Stimulated activated CD4-positive, alpha-beta T cell treated with anti-CD3 and anti-CD28 coated beads, Interleukin-1b, Interleukin-23, amount 100 ng/mL, for 24 hours (primary cell): Measurements from ENCODE around the gene CEACAM5.

Source experiments
- DNase-seq, 4 experiments: peaks; one replicate each; pipeline ENCODE4 v3.0.0-alpha.2; 2020; ENCODE audit warnings: low read depth in 4 of 4, low spot score in 1 of 4

Gene CEACAM5

GRCh38 chr19:41708481-41708880 lies at the start of gene CEACAM5:
Gene CEACAM5, plus strand, starts transcription at chr19:41708626. Its CDS starts 106 bp downstream, at chr19:41708732.
- no peak for DNase-seq

- no peak for DNase-seq
Observed at GRCh38 chr19:41666075-41666474, 42.4 kb upstream of the CEACAM5 start.

GRCh38 chr19:41668315-41668714 lies 40.1 kb upstream of the CEACAM5 start:
- DNase-seq: no peak

- DNase-seq: no peak
Observed at GRCh38 chr19:41670755-41671154, 37.7 kb upstream of the CEACAM5 start.

- DNase-seq: no peak
Observed at GRCh38 chr19:41671486-41671885, 36.9 kb upstream of the CEACAM5 start.

- no peak for DNase-seq
Observed at GRCh38 chr19:41682437-41682836, 26.0 kb upstream of the CEACAM5 start.

- DNase-seq: no peak
Observed at GRCh38 chr19:41687419-41687818, 21.0 kb upstream of the CEACAM5 start.

- DNase-seq: no peak
Observed at GRCh38 chr19:41688098-41688497, 20.3 kb upstream of the CEACAM5 start, which contains the start of gene CEACAM7. Gene CEACAM7, minus strand, starts transcription at chr19:41688270. Its CDS starts 105 bp downstream, at chr19:41688165.

- DNase-seq: no peak
Observed at GRCh38 chr19:41688687-41689086, 19.7 kb upstream of the CEACAM5 start.

GRCh38 chr19:41689993-41690800 lies 18.2 kb upstream of the CEACAM5 start:
- no peak for DNase-seq

- no peak for DNase-seq
Observed at GRCh38 chr19:41690801-41691065, 17.7 kb upstream of the CEACAM5 start.

GRCh38 chr19:41691268-41691970 lies 17.0 kb upstream of the CEACAM5 start:
- DNase-seq: no peak

GRCh38 chr19:41694196-41694595 lies 14.2 kb upstream of the CEACAM5 start:
- DNase-seq: no peak

- DNase-seq: no peak
Observed at GRCh38 chr19:41694831-41695635, 13.4 kb upstream of the CEACAM5 start.

- DNase-seq: no peak
Observed at GRCh38 chr19:41695745-41696144, 12.7 kb upstream of the CEACAM5 start.

GRCh38 chr19:41696402-41697197 lies 11.8 kb upstream of the CEACAM5 start:
- no peak for DNase-seq

- DNase-seq: no peak
Observed at GRCh38 chr19:41697198-41697855, 11.1 kb upstream of the CEACAM5 start.

GRCh38 chr19:41698746-41699230 lies 9.6 kb upstream of the CEACAM5 start:
- no peak for DNase-seq

- no peak for DNase-seq
Observed at GRCh38 chr19:41699231-41699967, 9.0 kb upstream of the CEACAM5 start.

GRCh38 chr19:41699968-41700323 lies 8.5 kb upstream of the CEACAM5 start:
- no peak for DNase-seq
